GM12873 (cell line): ENCODE data around the gene CEP72.
"Not testable (repeated sequence)": the region's sequence is repeated elsewhere in the genome, so short reads cannot be mapped to it uniquely, and the experiment has no call there.

Source experiments
- TF ChIP-seq, protein P1 (sequence below): IDR thresholded peaks from 2 replicates; pipeline ENCODE4 v1.5.1; 2012; ENCODE audit warnings: low read depth, mild to moderate bottlenecking, moderate library complexity, low read length, control low read depth; ENCODE audit not compliant: insufficient read depth; ENCODE audit errors: missing control alignments

CEP72 gene

DNA sequence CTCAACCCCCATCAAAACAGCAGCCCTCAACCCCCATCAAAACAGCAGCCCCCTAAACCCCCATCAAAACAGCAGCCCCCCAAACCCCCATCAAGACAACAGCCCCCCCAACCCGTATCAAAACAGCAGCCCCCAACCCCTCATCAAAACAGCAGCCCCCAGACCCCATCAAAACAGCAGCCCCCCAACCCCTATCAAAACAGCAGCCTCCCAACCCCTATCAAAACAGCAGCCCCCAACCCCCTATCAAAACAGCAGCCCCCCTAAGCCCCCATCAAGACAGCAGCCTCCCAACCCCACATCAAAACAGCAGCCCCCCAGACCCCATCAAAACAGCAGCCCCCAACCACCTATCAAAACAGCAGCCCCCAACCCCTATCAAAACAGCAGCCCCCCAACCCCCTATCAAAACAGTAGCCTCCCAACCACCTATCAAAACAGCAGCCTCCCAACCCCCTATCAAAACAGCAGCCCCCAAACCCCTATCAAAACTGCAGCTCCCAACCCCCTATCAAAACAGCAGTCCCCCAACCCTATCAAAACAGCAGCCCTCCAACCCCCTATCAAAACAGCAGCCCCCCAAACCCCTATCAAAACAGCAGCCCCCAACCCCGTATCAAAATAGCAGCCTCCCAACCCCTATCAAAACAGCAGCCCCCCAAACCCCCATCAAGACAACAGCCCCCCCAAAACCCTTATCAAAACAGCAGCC, 79.8 kb downstream of the CEP72 start:
- TF ChIP-seq, protein P1, sequence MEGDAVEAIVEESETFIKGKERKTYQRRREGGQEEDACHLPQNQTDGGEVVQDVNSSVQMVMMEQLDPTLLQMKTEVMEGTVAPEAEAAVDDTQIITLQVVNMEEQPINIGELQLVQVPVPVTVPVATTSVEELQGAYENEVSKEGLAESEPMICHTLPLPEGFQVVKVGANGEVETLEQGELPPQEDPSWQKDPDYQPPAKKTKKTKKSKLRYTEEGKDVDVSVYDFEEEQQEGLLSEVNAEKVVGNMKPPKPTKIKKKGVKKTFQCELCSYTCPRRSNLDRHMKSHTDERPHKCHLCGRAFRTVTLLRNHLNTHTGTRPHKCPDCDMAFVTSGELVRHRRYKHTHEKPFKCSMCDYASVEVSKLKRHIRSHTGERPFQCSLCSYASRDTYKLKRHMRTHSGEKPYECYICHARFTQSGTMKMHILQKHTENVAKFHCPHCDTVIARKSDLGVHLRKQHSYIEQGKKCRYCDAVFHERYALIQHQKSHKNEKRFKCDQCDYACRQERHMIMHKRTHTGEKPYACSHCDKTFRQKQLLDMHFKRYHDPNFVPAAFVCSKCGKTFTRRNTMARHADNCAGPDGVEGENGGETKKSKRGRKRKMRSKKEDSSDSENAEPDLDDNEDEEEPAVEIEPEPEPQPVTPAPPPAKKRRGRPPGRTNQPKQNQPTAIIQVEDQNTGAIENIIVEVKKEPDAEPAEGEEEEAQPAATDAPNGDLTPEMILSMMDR: no peak

DNA sequence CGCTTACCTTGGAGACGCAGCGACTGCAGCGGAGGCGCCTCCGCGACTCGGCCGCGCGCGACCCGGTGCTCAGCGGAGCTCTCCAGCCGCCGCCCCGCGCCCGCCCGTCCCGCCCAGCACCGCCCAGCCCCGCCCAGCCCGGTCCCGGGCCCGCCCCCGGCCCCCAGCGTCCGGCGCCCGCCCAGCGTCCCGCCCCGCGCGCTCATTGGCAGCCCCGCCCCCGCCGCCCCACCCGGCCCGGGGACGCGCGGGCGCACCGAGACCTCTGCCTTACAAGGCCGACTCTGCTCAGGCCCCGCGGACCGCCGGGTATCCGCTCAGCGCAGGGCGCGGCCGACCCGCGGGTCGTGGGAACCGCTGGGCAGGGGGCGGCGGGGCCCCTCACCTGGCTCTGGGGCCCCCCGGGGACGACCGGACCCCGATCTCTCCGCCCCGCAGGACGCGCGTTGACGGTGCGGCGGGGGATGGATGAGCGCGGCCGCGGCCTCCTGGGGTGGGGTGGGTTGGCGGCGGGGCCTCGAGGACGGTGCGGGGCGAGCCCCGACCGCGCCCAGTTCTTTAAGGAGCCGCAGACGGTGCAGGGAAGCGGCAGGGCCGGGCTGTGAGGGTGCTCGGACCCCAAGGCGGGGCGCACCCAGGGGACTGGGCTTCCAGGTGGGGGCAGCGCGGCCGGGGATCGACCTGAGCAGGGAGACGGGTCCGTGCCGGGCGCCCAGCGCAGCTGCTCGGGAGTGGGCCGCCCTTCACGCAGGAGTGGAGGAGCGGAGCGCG, 81.3 kb downstream of the CEP72 start, which contains the start of gene TPPP:
TSS of gene TPPP (minus strand) at position 82 of the 771 bp plus-strand sequence. CDS start 15,292 bp downstream, outside the sequence.
- TF ChIP-seq, protein P1: not testable (repeated sequence)
